AG04450 (cell line): Measurements from ENCODE around the gene RABGAP1. TPM values are rescaled to one million over a fixed set of nuclear protein-coding genes. Genes with fewer than 3 reads are reported as not detected.

ENCODE experiments used
- CTCF ChIA-PET: fragments of 300-600, 350-600 bp; formaldehyde crosslinking; extraction: SDS; loops from one replicate; lab custom pipeline; 2022; ENCODE audit warnings: antibody characterized with exemption, inconsistent platforms; lab: Charles Lee
- POLR2A ChIA-PET: fragments of 350-600 bp; formaldehyde crosslinking; extraction: SDS; loops from one replicate; lab custom pipeline; 2021; ENCODE audit warnings: antibody characterized with exemption, inconsistent platforms; lab: Yijun Ruan, JAX
- DNase-seq: peaks from one replicate; pipeline ENCODE4 v3.0.0-alpha.2; 2011; ENCODE audit warnings: low read depth, low spot score
- H3K27ac ChIP-seq: one replicate; pipeline ENCODE4 v1.5.1; 2012; ENCODE audit warnings: low read depth, low read length, control low read depth
- H3K27me3 ChIP-seq: one replicate; pipeline ENCODE4 v1.6.0; 2012; ENCODE audit warnings: low read length; ENCODE audit not compliant: control insufficient read depth, insufficient read depth
- H3K4me3 ChIP-seq: 2 replicates; pipeline ENCODE4 v1.5.1; 2011; ENCODE audit warnings: mild to moderate bottlenecking, low read depth, low read length, control low read depth
- H3K9me3 ChIP-seq: 2 replicates; pipeline ENCODE4 v1.5.1; 2012; ENCODE audit warnings: low read length; ENCODE audit not compliant: control insufficient read depth, insufficient read depth
- polyA plus RNA-seq: library from polyadenylated mRNA; depleted of rRNA; stranded (reverse); fragments of >200 nt; gene quantifications from 2 replicates; pipeline ENCODE4 v1.2.3, GENCODE V29; 2011
- TF ChIP-seq, protein P1 (sequence below): IDR thresholded peaks from 2 replicates; pipeline ENCODE4 v1.5.1; 2011; ENCODE audit warnings: low read depth, low read length, control low read depth, inconsistent platforms

RABGAP1 gene
- polyA plus RNA-seq, 1 experiment, result 69.4 TPM

DNA sequence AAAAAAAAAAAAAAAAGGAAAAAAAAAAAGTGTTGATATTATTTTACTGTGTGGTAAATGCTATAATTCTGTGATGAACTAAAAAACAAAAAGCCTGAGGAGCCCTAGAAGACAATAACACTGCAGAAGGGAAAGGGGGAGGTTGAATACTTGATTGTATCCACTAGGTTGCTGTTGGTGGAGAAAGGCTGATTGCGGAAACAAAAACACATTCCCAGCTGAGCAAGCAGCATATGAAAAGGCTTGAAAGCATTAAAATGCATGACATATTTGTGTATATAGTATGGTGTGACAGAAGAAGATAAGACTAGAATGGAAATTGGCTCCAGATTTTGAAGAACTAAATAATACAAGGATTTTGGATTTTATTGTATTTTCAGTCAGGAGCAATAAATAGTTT lies 8.9 kb downstream of the RABGAP1 start:
- POLR2A ChIA-PET, result no interaction called here
- H3K4me3 ChIP-seq, result no peak overlapping the region
- DNase-seq, result no peak
- no peaks in the 10 kb centered on the region for H3K27me3 ChIP-seq
- CTCF ChIA-PET, result no interaction called here
- no peaks in the 10 kb centered on the region for H3K9me3 ChIP-seq
- TF ChIP-seq, protein P1, sequence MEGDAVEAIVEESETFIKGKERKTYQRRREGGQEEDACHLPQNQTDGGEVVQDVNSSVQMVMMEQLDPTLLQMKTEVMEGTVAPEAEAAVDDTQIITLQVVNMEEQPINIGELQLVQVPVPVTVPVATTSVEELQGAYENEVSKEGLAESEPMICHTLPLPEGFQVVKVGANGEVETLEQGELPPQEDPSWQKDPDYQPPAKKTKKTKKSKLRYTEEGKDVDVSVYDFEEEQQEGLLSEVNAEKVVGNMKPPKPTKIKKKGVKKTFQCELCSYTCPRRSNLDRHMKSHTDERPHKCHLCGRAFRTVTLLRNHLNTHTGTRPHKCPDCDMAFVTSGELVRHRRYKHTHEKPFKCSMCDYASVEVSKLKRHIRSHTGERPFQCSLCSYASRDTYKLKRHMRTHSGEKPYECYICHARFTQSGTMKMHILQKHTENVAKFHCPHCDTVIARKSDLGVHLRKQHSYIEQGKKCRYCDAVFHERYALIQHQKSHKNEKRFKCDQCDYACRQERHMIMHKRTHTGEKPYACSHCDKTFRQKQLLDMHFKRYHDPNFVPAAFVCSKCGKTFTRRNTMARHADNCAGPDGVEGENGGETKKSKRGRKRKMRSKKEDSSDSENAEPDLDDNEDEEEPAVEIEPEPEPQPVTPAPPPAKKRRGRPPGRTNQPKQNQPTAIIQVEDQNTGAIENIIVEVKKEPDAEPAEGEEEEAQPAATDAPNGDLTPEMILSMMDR, result no peak
- no peak overlapping the region for H3K27ac ChIP-seq

DNA sequence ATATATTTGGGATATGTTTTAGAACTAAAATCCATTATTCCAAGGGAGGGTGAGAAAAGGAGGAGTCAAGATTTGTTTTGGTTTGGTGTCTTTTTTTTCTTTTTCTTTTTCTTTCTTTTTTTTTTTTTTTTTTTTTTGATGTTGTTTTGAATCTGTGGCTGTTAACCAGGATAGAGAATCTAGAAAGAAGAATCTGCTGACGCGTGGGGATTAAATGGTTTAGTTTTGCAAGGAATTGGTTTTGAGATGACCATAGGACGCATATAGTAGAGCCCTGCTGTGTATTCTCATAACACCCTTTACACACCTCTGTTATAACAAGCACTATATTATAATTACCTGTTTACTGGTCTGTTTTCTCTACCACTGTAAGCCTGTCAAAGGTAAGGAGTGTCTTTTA lies 9.4 kb downstream of the RABGAP1 start:
- Histone ChIP-seq H3K27ac (no peak overlapping the region), H3K9me3 (no peaks in the 10 kb centered on the region), H3K27me3 (no peaks in the 10 kb centered on the region), H3K4me3 (no peak overlapping the region)
- no peak for DNase-seq
- ChIA-PET CTCF (no interaction called here), POLR2A (no interaction called here)
- TF ChIP-seq, protein P1, result no peak

DNA sequence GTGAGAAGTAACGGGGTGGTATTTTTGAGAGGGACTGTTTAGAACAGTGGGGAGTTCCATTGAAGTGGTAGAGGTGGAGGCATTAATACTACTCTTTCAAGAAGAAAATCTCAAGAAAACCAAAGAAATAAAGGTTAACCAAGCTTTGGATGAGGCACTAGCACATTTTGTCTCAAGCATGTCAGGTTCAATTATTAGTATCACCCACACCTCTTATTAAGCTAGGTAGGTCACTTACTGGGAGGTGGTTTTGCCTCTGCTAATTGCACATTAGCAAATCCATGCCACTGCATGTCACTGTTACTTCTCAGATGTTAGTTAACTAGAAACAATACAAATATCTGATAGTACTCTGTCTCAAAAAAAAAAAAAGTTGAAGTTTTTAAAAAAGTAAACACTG lies 10.2 kb downstream of the RABGAP1 start:
- TF ChIP-seq, protein P1, result no peak
- no peak overlapping the region for H3K4me3 ChIP-seq
- no peaks in the 10 kb centered on the region for H3K9me3 ChIP-seq
- ChIA-PET CTCF (no interaction called here), POLR2A (interaction anchor here (1.0 kb wide), 1 partner anchor 10 kb away, joined by 3 read pairs; the partner anchor contains the start of gene RABGAP1)
- DNase-seq, result no peak
- H3K27ac ChIP-seq, result no peak overlapping the region
- no peaks in the 10 kb centered on the region for H3K27me3 ChIP-seq

DNA sequence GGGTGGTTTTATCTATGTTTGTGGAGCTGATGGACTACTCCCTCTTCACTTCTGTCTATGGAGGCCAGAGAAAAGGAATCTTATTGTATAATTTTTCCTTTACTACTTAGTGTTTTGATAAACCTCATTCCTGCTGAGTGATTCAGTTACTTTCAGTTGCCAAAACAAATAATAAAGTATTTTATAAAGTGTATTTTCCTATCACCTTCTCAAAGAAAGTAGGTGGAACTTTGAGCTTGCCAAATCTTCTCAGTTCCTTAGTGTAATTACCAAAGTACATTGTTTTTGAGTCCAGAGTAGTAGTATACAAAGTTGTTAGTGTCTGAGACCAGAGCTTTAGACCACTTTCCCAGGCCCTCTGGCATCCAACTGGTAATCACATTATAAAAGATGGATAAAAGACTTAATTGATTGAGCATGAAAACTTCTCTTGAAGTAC lies 13.5 kb downstream of the RABGAP1 start:
- TF ChIP-seq, protein P1, result no peak
- H3K27me3 ChIP-seq, result no peaks in the 10 kb centered on the region
- no peak overlapping the region for H3K27ac ChIP-seq
- ChIA-PET POLR2A (interaction anchor here (0.9 to 1.7 kb wide), 5 partner anchors 14 to 115 kb away, joined by 3 to 11 read pairs (median 4); partner anchors contain the start of genes RC3H2, ZBTB26 and ZBTB6), CTCF (interaction anchor here (1.0 to 1.3 kb wide), 2 partner anchors 34 to 36 kb away, joined by 3 to 4 read pairs; no protein-coding TSS in a partner anchor)
- H3K4me3 ChIP-seq, result no peak overlapping the region
- no peaks in the 10 kb centered on the region for H3K9me3 ChIP-seq
- DNase-seq, result no peak

DNA sequence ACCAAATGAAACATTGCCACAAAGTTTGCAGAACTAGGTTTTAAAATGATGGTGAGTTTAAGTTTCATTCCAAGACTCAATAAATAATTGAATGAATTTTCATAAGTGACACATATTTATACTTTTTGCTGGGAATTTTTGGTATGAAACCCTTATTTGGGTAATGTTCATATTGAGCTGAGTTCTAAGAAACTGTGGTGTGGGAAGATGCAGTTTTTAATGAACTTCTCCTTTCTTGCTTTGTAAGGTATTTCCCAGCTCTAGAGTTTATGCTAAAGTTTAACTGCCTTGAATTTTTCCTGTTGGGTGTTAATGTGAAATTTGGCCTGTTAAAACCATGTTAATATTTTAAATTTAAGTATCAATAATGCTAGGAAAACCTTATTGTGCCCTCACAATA lies 15.1 kb downstream of the RABGAP1 start:
- ChIA-PET POLR2A (interaction anchor here (0.7 to 1.7 kb wide), 2 partner anchors 19 to 24 kb away, joined by 4 to 7 read pairs; partner anchors contain the start of gene ZBTB26), CTCF (interaction anchor here (1.1 kb wide), 1 partner anchor 270 kb away, joined by 3 read pairs; no protein-coding TSS in a partner anchor)
- Histone ChIP-seq H3K27ac (no peak overlapping the region), H3K27me3 (no peaks in the 10 kb centered on the region), H3K9me3 (no peaks in the 10 kb centered on the region), H3K4me3 (no peak overlapping the region)
- TF ChIP-seq, protein P1, result no peak
- no peak for DNase-seq
